Measurements from ENCODE around the gene XPR1. TPM values are rescaled to one million over a fixed set of nuclear protein-coding genes. Genes with fewer than 3 reads are reported as not detected.

Gene XPR1
- 10 to 100 TPM; 71.8 to 76.2 TPM for total RNA-seq
- polyA plus RNA-seq (ENCODE audit: insufficient read depth, low read depth, low replicate concordance) = 34.8 TPM
- long read RNA-seq, donor 1, full-length matches to known transcripts = 14 of 28 reads
- long read RNA-seq, donor 1, partial matches to known transcripts = 14 of 28 reads
- long read RNA-seq, donor 1, other reads (novel, unspliced or antisense) = 0 of 28 reads
- long read RNA-seq, donor 2, full-length matches to known transcripts = 4 of 20 reads
- long read RNA-seq, donor 2, partial matches to known transcripts = 16 of 20 reads
- long read RNA-seq, donor 2, other reads (novel, unspliced or antisense) = 0 of 20 reads

DNA sequence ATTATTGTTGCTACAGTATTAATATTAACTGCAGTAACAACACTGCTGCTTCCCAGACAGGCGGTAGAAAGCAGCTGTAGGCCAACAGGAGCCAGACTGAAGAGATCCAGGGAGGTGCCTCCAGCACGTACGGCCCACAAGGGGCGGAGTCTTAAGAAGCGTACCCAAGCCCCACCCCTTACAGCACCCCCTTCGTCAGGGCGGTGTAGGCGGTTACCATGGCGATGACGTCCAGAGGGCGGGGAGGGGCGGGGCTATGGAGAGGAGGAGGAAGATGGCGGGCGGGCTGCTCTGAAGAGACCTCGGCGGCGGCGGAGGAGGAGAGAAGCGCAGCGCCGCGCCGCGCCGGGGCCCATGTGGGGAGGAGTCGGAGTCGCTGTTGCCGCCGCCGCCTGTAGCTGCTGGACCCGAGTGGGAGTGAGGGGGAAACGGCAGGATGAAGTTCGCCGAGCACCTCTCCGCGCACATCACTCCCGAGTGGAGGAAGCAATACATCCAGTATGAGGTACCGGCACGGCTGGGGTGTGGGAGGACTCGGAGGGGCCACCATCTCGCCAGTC, at the start of gene XPR1:
Gene XPR1 (plus strand): TSS at position 257 of the 560 bp plus-strand sequence. CDS start 180 bp downstream, at position 437.
- no peaks in the 10 kb centered on the region for H3K9me3 ChIP-seq
- H3K27me3 ChIP-seq = no peaks in the 10 kb centered on the region
- H3K4me1 ChIP-seq = peaks cover 11% of the 10 kb centered on the region
- peak within 1 kb of the TSS; percentile 92 to 98 for H3K4me3 ChIP-seq
- TF ChIP-seq, protein P1, sequence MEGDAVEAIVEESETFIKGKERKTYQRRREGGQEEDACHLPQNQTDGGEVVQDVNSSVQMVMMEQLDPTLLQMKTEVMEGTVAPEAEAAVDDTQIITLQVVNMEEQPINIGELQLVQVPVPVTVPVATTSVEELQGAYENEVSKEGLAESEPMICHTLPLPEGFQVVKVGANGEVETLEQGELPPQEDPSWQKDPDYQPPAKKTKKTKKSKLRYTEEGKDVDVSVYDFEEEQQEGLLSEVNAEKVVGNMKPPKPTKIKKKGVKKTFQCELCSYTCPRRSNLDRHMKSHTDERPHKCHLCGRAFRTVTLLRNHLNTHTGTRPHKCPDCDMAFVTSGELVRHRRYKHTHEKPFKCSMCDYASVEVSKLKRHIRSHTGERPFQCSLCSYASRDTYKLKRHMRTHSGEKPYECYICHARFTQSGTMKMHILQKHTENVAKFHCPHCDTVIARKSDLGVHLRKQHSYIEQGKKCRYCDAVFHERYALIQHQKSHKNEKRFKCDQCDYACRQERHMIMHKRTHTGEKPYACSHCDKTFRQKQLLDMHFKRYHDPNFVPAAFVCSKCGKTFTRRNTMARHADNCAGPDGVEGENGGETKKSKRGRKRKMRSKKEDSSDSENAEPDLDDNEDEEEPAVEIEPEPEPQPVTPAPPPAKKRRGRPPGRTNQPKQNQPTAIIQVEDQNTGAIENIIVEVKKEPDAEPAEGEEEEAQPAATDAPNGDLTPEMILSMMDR (IDR thresholded peaks at IDR 0.05) = peak; percentile 23 to 60 (median 56)
- TF ChIP-seq POLR2A (IDR thresholded peaks at IDR 0.05) = peak; percentile 95
- 0 to 1% methylated on average over 11 to 41 of the region's 41 CpGs for WGBS, 2 donors
- H3K36me3 ChIP-seq (ENCODE audit: low read depth, missing control alignments) = no peaks in the 10 kb centered on the region
- intact Hi-C loops (cut with DNase I; ENCODE audit: low total_unique reads) = no loop called here
- peak within 1 kb of the TSS; percentile 92 to 95 for H3K27ac ChIP-seq
- DNase-seq = peak; percentile 99

DNA sequence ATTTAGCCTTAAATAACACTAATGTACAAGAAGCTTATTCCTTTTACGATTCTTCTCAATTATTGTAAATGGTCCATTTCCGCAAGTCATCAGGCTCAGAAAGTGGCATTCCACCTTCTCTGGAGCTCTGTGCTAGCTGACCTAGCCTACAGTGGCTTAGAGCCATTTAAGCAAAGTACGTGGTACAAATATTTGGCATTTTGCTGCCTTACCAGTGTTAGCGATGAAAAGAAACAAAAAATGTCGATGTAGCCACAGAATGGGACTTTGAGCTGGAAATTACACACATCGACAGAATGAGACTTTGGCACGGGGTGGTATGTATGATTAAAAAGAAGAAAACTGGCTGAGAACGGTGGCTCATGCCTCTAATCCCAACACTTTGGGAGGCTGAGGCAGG, 47.0 kb upstream of the XPR1 start:
- Histone ChIP-seq H3K4me3 (no peak overlapping the region), H3K27ac (peak overlapping the region in 1 of 2 donors; percentile 68), H3K36me3 (ENCODE audit: low read depth, missing control alignments) (no peaks in the 10 kb centered on the region), H3K27me3 (no peaks in the 10 kb centered on the region), H3K9me3 (no peaks in the 10 kb centered on the region), H3K4me1 (peaks cover 5% of the 10 kb centered on the region)
- WGBS, 2 donors = 89 to 92% methylated on average over 8 of the region's 8 CpGs
- TF ChIP-seq POLR2A (IDR thresholded peaks at IDR 0.05) = no peak
- TF ChIP-seq, protein P1 (IDR thresholded peaks at IDR 0.05) = no peak
- intact Hi-C loops (cut with DNase I; ENCODE audit: low total_unique reads) = no loop called here
- no peak for DNase-seq

DNA sequence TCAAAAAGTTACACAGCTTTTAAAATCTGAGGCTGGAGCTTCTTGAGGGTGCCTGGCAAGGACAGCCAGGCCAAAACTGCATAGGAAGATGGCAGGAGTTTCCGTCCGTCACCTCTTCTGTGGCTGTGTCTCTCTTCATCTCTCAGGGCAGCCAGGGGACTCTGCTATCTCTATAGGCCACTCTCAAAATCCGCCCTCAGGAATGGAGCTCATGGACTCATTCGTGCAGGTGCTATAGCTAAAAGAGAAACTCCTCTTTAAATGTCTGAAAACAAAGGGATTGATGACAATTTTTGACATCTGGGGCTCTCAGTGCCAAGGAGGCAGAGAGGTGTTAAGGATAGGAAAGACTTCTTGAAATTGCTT, 45.8 kb upstream of the XPR1 start:
- intact Hi-C loops (cut with DNase I; ENCODE audit: low total_unique reads) = no loop called here
- Histone ChIP-seq H3K4me3 (no peak overlapping the region), H3K4me1 (peaks cover 5% of the 10 kb centered on the region), H3K27me3 (no peaks in the 10 kb centered on the region), H3K36me3 (ENCODE audit: low read depth, missing control alignments) (no peaks in the 10 kb centered on the region), H3K27ac (peak overlapping the region; percentile 8 to 68), H3K9me3 (no peaks in the 10 kb centered on the region)
- 62 to 98% methylated on average over 4 of the region's 4 CpGs for WGBS, 2 donors
- no peak for DNase-seq
- TF ChIP-seq POLR2A (IDR thresholded peaks at IDR 0.05) = no peak
- TF ChIP-seq, protein P1 (IDR thresholded peaks at IDR 0.05) = no peak

DNA sequence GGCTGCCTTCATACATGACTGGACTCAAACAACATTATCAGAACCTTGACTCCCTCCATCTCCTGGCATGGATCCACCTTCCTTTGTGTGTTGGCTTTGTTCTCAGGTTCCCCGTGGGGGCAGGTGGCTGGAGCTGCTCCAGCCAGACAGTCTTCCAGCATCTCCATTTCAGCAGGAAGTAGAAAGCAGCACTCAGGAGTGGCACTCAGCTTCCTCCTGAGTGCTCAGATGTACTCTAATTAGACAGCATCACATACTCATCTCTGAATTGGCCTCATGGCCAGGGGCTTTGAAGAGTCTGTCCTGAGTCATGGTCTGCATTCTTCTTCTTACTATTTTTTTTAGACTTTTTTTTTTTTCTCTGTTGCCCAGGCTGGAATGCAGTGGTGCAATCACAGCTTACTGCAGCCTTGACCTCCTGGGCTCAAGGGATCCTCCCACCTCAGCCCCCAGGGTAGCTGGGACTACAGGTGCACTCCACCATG, 45.1 kb upstream of the XPR1 start:
- DNase-seq = peak; percentile 84
- no peaks in the 10 kb centered on the region for H3K9me3 ChIP-seq
- no peaks in the 10 kb centered on the region for H3K36me3 ChIP-seq (ENCODE audit: low read depth, missing control alignments)
- WGBS, 2 donors = 37 to 79% methylated on average over 1 of the region's 1 CpG
- no peak for TF ChIP-seq POLR2A (IDR thresholded peaks at IDR 0.05)
- TF ChIP-seq, protein P1 (IDR thresholded peaks at IDR 0.05) = no peak
- H3K27me3 ChIP-seq = no peaks in the 10 kb centered on the region
- H3K4me3 ChIP-seq = no peak overlapping the region
- peak overlapping the region in 1 of 2 donors; percentile 68 for H3K27ac ChIP-seq
- intact Hi-C loops (cut with DNase I; ENCODE audit: low total_unique reads) = no loop called here
- H3K4me1 ChIP-seq = peaks cover 5% of the 10 kb centered on the region
